Lung (tissue), 12 donors: ENCODE measurements around the gene PLA2G2C. TPM values are rescaled to one million over a fixed set of nuclear protein-coding genes. Genes with fewer than 3 reads are reported as not detected.

ENCODE experiments used
- ATAC-seq: fragments of 200-7000 bp; cut with Tn5 transposase; one replicate; pipeline ENCODE4 v1.9.1; 2020; ENCODE audit warnings: moderate number of reproducible peaks; ENCODE audit not compliant: insufficient read depth, low FRiP score
- DNase-seq, 3 donors: peaks; one replicate each; pipeline ENCODE4 v3.0.0-alpha.2; 2013 to 2017
- H3K27ac ChIP-seq, 2 donors: one replicate each; pipeline ENCODE4 v1.5.1; 2013; ENCODE audit warnings: mild to moderate bottlenecking in 2 of 2, moderate library complexity in 2 of 2, control low read depth in 1 of 2, inconsistent platforms in 1 of 2, low read depth in 1 of 2, low read length in 1 of 2
- H3K27me3 ChIP-seq, 3 donors: one replicate each; pipeline ENCODE4 v1.5.1; 2013; ENCODE audit warnings: low read length in 2 of 3; ENCODE audit not compliant: control insufficient read depth in 3 of 3, insufficient read depth in 3 of 3
- H3K36me3 ChIP-seq, 4 donors: one replicate each; pipeline ENCODE4 v1.5.1; 2013; ENCODE audit warnings: low read length in 4 of 4, mild to moderate bottlenecking in 1 of 4, moderate library complexity in 1 of 4; ENCODE audit not compliant: control insufficient read depth in 4 of 4, insufficient read depth in 4 of 4
- H3K4me1 ChIP-seq, 5 donors: one replicate each; pipeline ENCODE4 v1.5.1; 2013; ENCODE audit warnings: low read length in 5 of 5, mild to moderate bottlenecking in 2 of 5, moderate library complexity in 1 of 5; ENCODE audit not compliant: control insufficient read depth in 5 of 5, insufficient read depth in 5 of 5
- H3K4me3 ChIP-seq: one replicate; pipeline ENCODE4 v1.5.1; 2013; ENCODE audit warnings: mild to moderate bottlenecking, control low read depth, moderate library complexity
- H3K9ac ChIP-seq, 2 donors: one replicate each; pipeline ENCODE4 v1.5.1; 2013; ENCODE audit warnings: low read length in 2 of 2, control low read depth in 1 of 2; ENCODE audit not compliant: insufficient read depth in 1 of 2
- H3K9me3 ChIP-seq, 4 donors: one replicate each; pipeline ENCODE4 v1.5.1; 2013; ENCODE audit warnings: low read length in 3 of 4, mild to moderate bottlenecking in 1 of 4, moderate library complexity in 1 of 4; ENCODE audit not compliant: control insufficient read depth in 4 of 4, insufficient read depth in 3 of 4
- CTCF ChIP-seq: IDR thresholded peaks from 2 replicates; pipeline ENCODE4 v1.5.1; 2012; ENCODE audit warnings: mild to moderate bottlenecking; ENCODE audit errors: control extremely low read depth, extremely low read depth
- WGBS, 2 donors: extraction: QIAGEN DNeasy Blood & Tissue Kit; methylation state at CpG; one replicate each; pipeline ENCODE4 v1.1.7; 2013; 5-methylcytosine and 5-hydroxymethylcytosine counted together
- polyA plus RNA-seq, 2 donors: library from polyadenylated mRNA; stranded (reverse); fragments of 200-250 nt; gene quantifications; one replicate each; pipeline ENCODE4 v1.2.1, GENCODE V29; 2013
- total RNA-seq, 2 donors: library from RNA; depleted of rRNA in 1 of 2; stranded (reverse); fragments of >200 nt in 1 of 2; gene quantifications; one replicate each; pipeline ENCODE4 v1.2.1, GENCODE V29; 2014 to 2021
- donor health status: control.
- donor health status: control.
- donor health status: Bipolar disorder and iron deficiency.
- donor health status: healthy.
- donor health status: DM: yes; HTN: yes; CAD: no.

The PLA2G2C gene
- total and polyA plus RNA-seq, 4 donors = 0.09 TPM; not detected in 3

GRCh38 chr1:20124456-20125057 is 61.8 kb downstream of the PLA2G2C start:
- H3K4me1 ChIP-seq = peaks cover 0 to 9% (median 0%) of the 10 kb centered on the region in 5 donors
- no peak overlapping the region for H3K4me3 ChIP-seq
- H3K27ac ChIP-seq = no peak overlapping the region
- ATAC-seq (peak; percentile 72), DNase-seq (no peak)
- no peaks in the 10 kb centered on the region for H3K36me3 ChIP-seq
- 66 to 86% methylated on average over 7 of the region's 7 CpGs for WGBS, 2 donors
- H3K9ac ChIP-seq = no peak overlapping the region
- no peak for TF ChIP-seq CTCF
- H3K9me3 ChIP-seq = no peaks in the 10 kb centered on the region
- H3K27me3 ChIP-seq = peaks cover 0 to 17% (median 3%) of the 10 kb centered on the region in 3 donors

GRCh38 chr1:20123722-20124455 is 62.4 kb downstream of the PLA2G2C start:
- no peak overlapping the region for H3K4me3 ChIP-seq
- no peaks in the 10 kb centered on the region for H3K9me3 ChIP-seq
- no peak overlapping the region for H3K9ac ChIP-seq
- H3K36me3 ChIP-seq = no peaks in the 10 kb centered on the region
- peaks cover 0 to 9% (median 0%) of the 10 kb centered on the region in 5 donors for H3K4me1 ChIP-seq
- ATAC-seq (no peak), DNase-seq (no peak)
- H3K27ac ChIP-seq = no peak overlapping the region
- H3K27me3 ChIP-seq = peaks cover 0 to 17% (median 6%) of the 10 kb centered on the region in 3 donors
- TF ChIP-seq CTCF = no peak
- 53 to 60% methylated on average over 10 of the region's 10 CpGs for WGBS, 2 donors

- ATAC-seq (no peak), DNase-seq (no peak)
- no peaks in the 10 kb centered on the region for H3K36me3 ChIP-seq
- TF ChIP-seq CTCF = no peak
- no peaks in the 10 kb centered on the region for H3K9me3 ChIP-seq
- peaks cover 0 to 3% (median 0%) of the 10 kb centered on the region in 5 donors for H3K4me1 ChIP-seq
- 94% methylated on average over 4 of the region's 4 CpGs for WGBS, 2 donors
- H3K27ac ChIP-seq = no peak overlapping the region
- no peak overlapping the region for H3K4me3 ChIP-seq
- H3K27me3 ChIP-seq = peaks cover 0 to 20% (median 3%) of the 10 kb centered on the region in 3 donors
- no peak overlapping the region for H3K9ac ChIP-seq
Measured at GRCh38 chr1:20120796-20121195, 65.5 kb downstream of the PLA2G2C start.
